Smooth muscle cell of the umbilical artery (primary cell): ENCODE data around the gene OBP2A. TPM values are rescaled to one million over a fixed set of nuclear protein-coding genes. Genes with fewer than 3 reads are reported as not detected.

Source experiments
- total RNA-seq: library from RNA; depleted of rRNA; stranded (reverse); fragments of >200 nt; gene quantifications from 2 replicates; pipeline ENCODE4 v1.2.3, GENCODE V29; 2014

OBP2A gene, protein sequence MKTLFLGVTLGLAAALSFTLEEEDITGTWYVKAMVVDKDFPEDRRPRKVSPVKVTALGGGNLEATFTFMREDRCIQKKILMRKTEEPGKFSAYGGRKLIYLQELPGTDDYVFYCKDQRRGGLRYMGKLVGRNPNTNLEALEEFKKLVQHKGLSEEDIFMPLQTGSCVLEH
- not detected in 2 replicates for total RNA-seq

DNA sequence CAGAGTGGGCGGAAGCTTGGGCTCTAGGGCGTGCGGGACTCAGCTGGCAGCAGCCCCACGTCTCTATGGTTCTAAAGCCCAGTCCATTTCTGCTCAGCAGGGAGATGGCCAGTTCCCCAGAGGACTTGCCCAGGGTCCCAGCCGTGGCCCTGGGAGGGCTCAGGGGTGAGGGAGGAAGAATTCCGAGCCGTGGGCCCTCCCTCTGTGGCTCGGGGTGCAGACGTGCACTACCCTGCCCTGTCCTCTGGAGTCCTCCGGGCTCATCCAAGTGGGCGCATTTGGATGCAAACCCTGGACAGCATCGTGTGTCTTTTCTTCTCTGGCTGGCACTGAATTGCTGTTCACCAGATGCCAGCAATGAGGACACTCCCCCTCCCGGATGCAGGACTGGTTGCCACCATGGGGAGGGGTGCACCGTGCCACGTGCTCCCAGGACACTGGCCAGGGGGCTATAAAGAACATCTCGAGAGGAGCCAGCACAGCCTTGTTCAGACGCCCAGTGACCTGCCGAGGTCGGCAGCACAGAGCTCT, at the start of gene OBP2A:
OBP2A (plus strand) TSS at position 481 of the 531 bp plus-strand sequence. CDS start 55 bp downstream, outside the sequence.

DNA sequence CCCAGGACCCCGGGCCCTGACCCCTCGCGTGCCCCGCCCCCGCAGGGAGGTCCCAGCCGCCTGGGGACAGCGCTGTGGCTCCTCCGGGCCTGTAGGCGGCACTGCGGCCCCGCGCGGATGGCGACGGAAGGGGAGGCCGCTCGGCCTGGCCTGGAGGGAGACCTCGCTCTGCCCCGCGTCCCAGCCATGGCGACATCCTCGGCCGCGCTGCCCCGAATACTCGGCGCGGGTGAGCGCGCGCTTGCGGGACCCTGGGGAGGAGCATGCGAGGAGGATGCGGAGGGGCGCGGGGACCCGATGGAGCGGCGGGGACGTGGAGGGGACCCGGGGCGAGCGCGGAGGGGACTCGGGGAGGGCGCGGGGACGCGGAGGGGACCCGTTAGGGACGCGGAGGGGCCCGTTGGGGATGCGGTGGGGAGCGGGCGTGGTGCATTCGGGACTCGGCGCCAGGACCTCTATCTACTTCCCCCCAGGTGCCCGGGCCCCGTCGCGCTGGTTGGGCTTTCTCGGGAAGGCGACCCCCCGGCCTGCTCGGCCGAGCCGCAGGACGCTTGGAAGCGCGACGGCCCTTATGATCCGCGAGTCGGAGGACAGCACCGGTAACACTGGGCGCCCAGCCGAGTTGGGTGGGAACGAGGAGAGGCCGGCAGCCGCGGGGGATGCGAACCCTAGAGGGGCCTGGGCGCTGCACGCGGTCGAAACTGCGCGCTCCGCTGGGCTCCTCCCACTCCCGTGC, 45.2 kb upstream of the OBP2A start, which contains the start of gene MRPS2:
MRPS2 (plus strand) TSS at position 158 of the 736 bp plus-strand sequence; CDS start at position 187, 29 bp downstream.

DNA sequence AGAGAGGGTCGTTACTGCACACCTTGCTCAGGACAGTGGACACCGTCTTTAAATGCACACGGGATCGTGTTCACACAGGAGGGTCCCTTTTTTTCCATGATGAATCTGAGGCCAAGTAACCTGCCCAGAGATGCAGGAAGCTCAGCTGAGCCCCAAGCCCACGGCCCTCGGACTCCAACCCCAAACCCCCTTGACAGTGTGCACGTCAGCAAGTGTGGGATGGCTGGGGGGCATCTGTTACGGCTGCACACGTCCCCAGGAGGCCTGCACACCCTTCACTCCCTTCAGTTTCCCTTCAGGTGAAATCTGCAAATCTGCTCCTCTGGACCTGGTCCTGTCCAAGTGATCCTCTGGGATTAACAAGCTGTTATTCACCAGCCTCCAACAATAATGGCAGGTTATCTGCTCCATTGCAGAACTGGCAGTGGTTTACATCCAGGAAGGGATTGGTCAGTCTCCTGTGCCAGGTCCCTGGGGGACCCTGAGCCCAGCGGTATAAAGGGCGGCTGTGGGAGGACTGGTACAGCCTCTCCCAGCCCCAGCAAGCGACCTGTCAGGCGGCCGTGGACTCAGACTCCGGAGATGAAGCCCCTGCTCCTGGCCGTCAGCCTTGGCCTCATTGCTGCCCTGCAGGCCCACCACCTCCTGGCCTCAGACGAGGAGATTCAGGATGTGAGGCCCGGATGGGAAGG, 24.9 kb upstream of the OBP2A start, which contains the start of gene LCN1:
LCN1 (plus strand) TSS at position 525 of the 692 bp plus-strand sequence; CDS start at position 583, 58 bp downstream.

DNA sequence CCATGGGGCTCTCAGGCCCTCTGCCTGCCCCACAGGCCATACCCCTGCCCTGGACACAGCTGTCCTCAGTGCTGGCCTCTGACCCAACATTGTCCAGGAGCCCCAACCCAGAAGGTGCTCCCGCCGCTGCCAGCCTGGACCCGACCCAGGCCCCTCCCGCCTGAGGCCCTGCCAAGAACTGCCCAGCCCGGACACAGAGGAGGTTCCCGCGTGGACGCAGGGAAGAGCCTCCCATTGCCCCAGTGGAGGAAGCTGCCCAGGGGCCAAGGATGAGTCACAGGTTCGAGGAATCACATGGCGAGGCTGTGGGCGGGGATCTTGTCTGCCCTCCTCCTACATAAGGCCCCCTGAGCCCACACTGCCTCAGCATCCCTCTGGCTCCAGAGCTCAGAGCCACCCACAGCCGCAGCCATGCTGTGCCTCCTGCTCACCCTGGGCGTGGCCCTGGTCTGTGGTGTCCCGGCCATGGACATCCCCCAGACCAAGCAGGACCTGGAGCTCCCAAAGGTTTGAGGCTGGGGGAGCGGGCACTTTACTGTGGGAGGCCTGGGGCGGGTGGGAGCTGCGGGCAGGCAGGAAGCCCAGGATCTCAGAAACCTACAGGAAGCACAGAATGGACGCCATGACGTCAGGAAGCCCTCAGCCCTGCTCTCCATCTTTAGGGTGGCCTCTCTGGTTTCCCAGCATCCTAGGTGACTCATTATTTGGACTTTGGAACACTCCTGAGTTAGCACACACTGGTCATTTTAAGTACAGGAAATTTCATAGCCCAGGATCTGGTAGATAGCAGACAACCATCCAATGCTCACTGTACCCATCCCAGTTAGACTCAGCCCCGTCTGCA, 15.7 kb downstream of the OBP2A start, which contains the start of gene PAEP:
PAEP (plus strand) TSS at position 366 of the 844 bp plus-strand sequence.

Other genes starting within 250 kb of the OBP2A start
- gene PPP1R26, start 66.3 kb upstream of the OBP2A start, total RNA-seq = 10.4 and 21.3 TPM in 2 replicates
- gene MRPS2, start 45.4 kb upstream of the OBP2A start, total RNA-seq = 5.3 and 11.6 TPM in 2 replicates
- gene LCN1, start 24.7 kb upstream of the OBP2A start, total RNA-seq = 0.59 TPM in 1 of 2 replicates, not detected in the other
- gene PAEP, start 15.6 kb downstream of the OBP2A start, total RNA-seq = not detected in 2 replicates
- gene GLT6D1, start 93.4 kb downstream of the OBP2A start, total RNA-seq = not detected in 2 replicates
- not detected in 2 replicates for gene LCN9, start 117.2 kb downstream of the OBP2A start, total RNA-seq
- not detected in 2 replicates for gene SOHLH1, start 153.4 kb downstream of the OBP2A start, total RNA-seq
- gene KCNT1, start 156.1 kb downstream of the OBP2A start, total RNA-seq = not detected in 2 replicates